ENCODE measurements around the gene BAG5.

The BAG5 gene

GRCh38 chr14:103521438-103521950 lies 41.0 kb downstream of the BAG5 start:
- Histone ChIP-seq H2AK5ac (ENCODE audit: low read depth, low read length) (peak overlapping the region; percentile 96), H3K4me2 (ENCODE audit: insufficient read depth, low read length, poor library complexity, severe bottlenecking) (peak overlapping the region; percentile 75), H3K23ac (ENCODE audit: low read depth, low read length, poor library complexity) (peak overlapping the region; percentile 91), H3K4me1 (ENCODE audit: control insufficient read depth in 2 of 2, insufficient read depth in 1 of 2, low read depth in 1 of 2, low read length in 2 of 2) (peaks cover 22 to 62% of the 10 kb centered on the region in 2 donors), H2AFZ (ENCODE audit: low read length) (no peak overlapping the region), H3K36me3 (replicated peaks in 1 of 2; ENCODE audit: control insufficient read depth in 2 of 2, insufficient read depth in 2 of 2, low read length in 2 of 2) (peaks cover 13 to 27% of the 10 kb centered on the region in 2 donors), H3K18ac (ENCODE audit: low read length) (peak overlapping the region; percentile 98), H3K4ac (ENCODE audit: low read length) (no peak overlapping the region), H3K14ac (ENCODE audit: low read length) (peak overlapping the region; percentile 99), H3K79me1 (ENCODE audit: low read depth, low read length) (peaks cover 13% of the 10 kb centered on the region), H3K9me3 (replicated peaks in 1 of 2; ENCODE audit: control insufficient read depth in 2 of 2, insufficient read depth in 1 of 2, low read depth in 1 of 2, low read length in 2 of 2) (no peaks in the 10 kb centered on the region), H3K27ac (replicated peaks; ENCODE audit: low read length) (no peak overlapping the region), H2BK5ac (ENCODE audit: low read length) (peak overlapping the region; percentile 87), H3K27me3 (ENCODE audit: control insufficient read depth in 3 of 3, insufficient read depth in 3 of 3, low read depth in 1 of 3, low read length in 3 of 3) (peaks cover 0 to 18% (median 2%) of the 10 kb centered on the region in 3 experiments), H2BK12ac (ENCODE audit: low read length) (peak overlapping the region; percentile 90), H2BK120ac (ENCODE audit: low read depth, low read length) (peak overlapping the region; percentile 91), H4K8ac (ENCODE audit: low read depth, low read length) (no peak overlapping the region), H3K4me3 (ENCODE audit: low read length in 2 of 2) (peak overlapping the region; percentile 98 to 100), H2BK15ac (ENCODE audit: low read length) (peak overlapping the region; percentile 45), H3K9ac (ENCODE audit: low read depth, low read length, poor library complexity) (peak overlapping the region; percentile 97), H4K91ac (ENCODE audit: low read depth, low read length, poor library complexity) (no peak overlapping the region)
- no peak for DNase-seq (ENCODE audit: low spot score)
- WGBS, 2 donors (ENCODE audit: extremely low coverage in 2 of 2, insufficient read length in 2 of 2, insufficient replicate concordance in 1 of 2): no CpG with 5 or more reads among the region's 77 CpGs

- peak overlapping the region; percentile 98 to 100 for H3K4me3 ChIP-seq (ENCODE audit: low read length in 2 of 2)
- H3K79me1 ChIP-seq (ENCODE audit: low read depth, low read length): peaks cover 13% of the 10 kb centered on the region
- peaks cover 0 to 18% (median 2%) of the 10 kb centered on the region in 3 experiments for H3K27me3 ChIP-seq (ENCODE audit: control insufficient read depth in 3 of 3, insufficient read depth in 3 of 3, low read depth in 1 of 3, low read length in 3 of 3)
- H3K9ac ChIP-seq (ENCODE audit: low read depth, low read length, poor library complexity): peak overlapping the region; percentile 95
- H3K18ac ChIP-seq (ENCODE audit: low read length): peak overlapping the region; percentile 91
- H2AFZ ChIP-seq (ENCODE audit: low read length): no peak overlapping the region
- no peak overlapping the region for H3K27ac ChIP-seq (replicated peaks; ENCODE audit: low read length)
- peak overlapping the region; percentile 91 for H3K23ac ChIP-seq (ENCODE audit: low read depth, low read length, poor library complexity)
- H2BK5ac ChIP-seq (ENCODE audit: low read length): peak overlapping the region; percentile 87
- no peaks in the 10 kb centered on the region for H3K9me3 ChIP-seq (replicated peaks in 1 of 2; ENCODE audit: control insufficient read depth in 2 of 2, insufficient read depth in 1 of 2, low read depth in 1 of 2, low read length in 2 of 2)
- peak; percentile 80 for DNase-seq (ENCODE audit: low spot score)
- peak overlapping the region; percentile 17 for H4K8ac ChIP-seq (ENCODE audit: low read depth, low read length)
- peaks cover 13 to 27% of the 10 kb centered on the region in 2 donors for H3K36me3 ChIP-seq (replicated peaks in 1 of 2; ENCODE audit: control insufficient read depth in 2 of 2, insufficient read depth in 2 of 2, low read length in 2 of 2)
- peaks cover 22 to 62% of the 10 kb centered on the region in 2 donors for H3K4me1 ChIP-seq (ENCODE audit: control insufficient read depth in 2 of 2, insufficient read depth in 1 of 2, low read depth in 1 of 2, low read length in 2 of 2)
- H2AK5ac ChIP-seq (ENCODE audit: low read depth, low read length): peak overlapping the region; percentile 96
- H3K4ac ChIP-seq (ENCODE audit: low read length): peak overlapping the region; percentile 23
- H3K4me2 ChIP-seq (ENCODE audit: insufficient read depth, low read length, poor library complexity, severe bottlenecking): peak overlapping the region; percentile 75
- H2BK120ac ChIP-seq (ENCODE audit: low read depth, low read length): no peak overlapping the region
- WGBS, 2 donors (ENCODE audit: extremely low coverage in 2 of 2, insufficient read length in 2 of 2, insufficient replicate concordance in 1 of 2): no CpG with 5 or more reads among the region's 66 CpGs
- H2BK12ac ChIP-seq (ENCODE audit: low read length): peak overlapping the region; percentile 58
- H3K14ac ChIP-seq (ENCODE audit: low read length): peak overlapping the region; percentile 38
- H4K91ac ChIP-seq (ENCODE audit: low read depth, low read length, poor library complexity): no peak overlapping the region
- H2BK15ac ChIP-seq (ENCODE audit: low read length): peak overlapping the region; percentile 75
Measured at GRCh38 chr14:103520657-103521437, 41.6 kb downstream of the BAG5 start.

- Histone ChIP-seq H2BK15ac (ENCODE audit: low read length) (peak overlapping the region; percentile 75), H2AK5ac (ENCODE audit: low read depth, low read length) (peak overlapping the region; percentile 27), H3K36me3 (replicated peaks in 1 of 2; ENCODE audit: control insufficient read depth in 2 of 2, insufficient read depth in 2 of 2, low read length in 2 of 2) (peaks cover 13 to 27% of the 10 kb centered on the region in 2 donors), H2BK12ac (ENCODE audit: low read length) (no peak overlapping the region), H4K91ac (ENCODE audit: low read depth, low read length, poor library complexity) (no peak overlapping the region), H3K4me1 (ENCODE audit: control insufficient read depth in 2 of 2, insufficient read depth in 1 of 2, low read depth in 1 of 2, low read length in 2 of 2) (peaks cover 22 to 59% of the 10 kb centered on the region in 2 donors), H3K9ac (ENCODE audit: low read depth, low read length, poor library complexity) (no peak overlapping the region), H3K14ac (ENCODE audit: low read length) (no peak overlapping the region), H3K18ac (ENCODE audit: low read length) (peak overlapping the region; percentile 91), H3K27me3 (ENCODE audit: control insufficient read depth in 3 of 3, insufficient read depth in 3 of 3, low read depth in 1 of 3, low read length in 3 of 3) (peaks cover 0 to 18% (median 2%) of the 10 kb centered on the region in 3 experiments), H2AFZ (ENCODE audit: low read length) (no peak overlapping the region), H3K23ac (ENCODE audit: low read depth, low read length, poor library complexity) (peak overlapping the region; percentile 91), H3K9me3 (replicated peaks in 1 of 2; ENCODE audit: control insufficient read depth in 2 of 2, insufficient read depth in 1 of 2, low read depth in 1 of 2, low read length in 2 of 2) (no peaks in the 10 kb centered on the region), H2BK5ac (ENCODE audit: low read length) (no peak overlapping the region), H3K79me1 (ENCODE audit: low read depth, low read length) (peaks cover 13% of the 10 kb centered on the region), H2BK120ac (ENCODE audit: low read depth, low read length) (no peak overlapping the region), H3K4me2 (ENCODE audit: insufficient read depth, low read length, poor library complexity, severe bottlenecking) (no peak overlapping the region), H3K4ac (ENCODE audit: low read length) (peak overlapping the region; percentile 23), H3K4me3 (ENCODE audit: low read length in 2 of 2) (peak overlapping the region; percentile 31 to 100), H4K8ac (ENCODE audit: low read depth, low read length) (no peak overlapping the region), H3K27ac (replicated peaks; ENCODE audit: low read length) (no peak overlapping the region)
- no peak for DNase-seq (ENCODE audit: low spot score)
- WGBS, 2 donors (ENCODE audit: extremely low coverage in 2 of 2, insufficient read length in 2 of 2, insufficient replicate concordance in 1 of 2): no CpG with 5 or more reads among the region's 10 CpGs
Measured at GRCh38 chr14:103520269-103520656, 42.2 kb downstream of the BAG5 start.

GRCh38 chr14:103519837-103520212 lies 42.6 kb downstream of the BAG5 start:
- peaks cover 22 to 59% of the 10 kb centered on the region in 2 donors for H3K4me1 ChIP-seq (ENCODE audit: control insufficient read depth in 2 of 2, insufficient read depth in 1 of 2, low read depth in 1 of 2, low read length in 2 of 2)
- H3K27ac ChIP-seq (replicated peaks; ENCODE audit: low read length): no peak overlapping the region
- H3K27me3 ChIP-seq (ENCODE audit: control insufficient read depth in 3 of 3, insufficient read depth in 3 of 3, low read depth in 1 of 3, low read length in 3 of 3): peaks cover 0 to 18% (median 2%) of the 10 kb centered on the region in 3 experiments
- H3K4ac ChIP-seq (ENCODE audit: low read length): no peak overlapping the region
- H2BK120ac ChIP-seq (ENCODE audit: low read depth, low read length): no peak overlapping the region
- H3K79me1 ChIP-seq (ENCODE audit: low read depth, low read length): peaks cover 13% of the 10 kb centered on the region
- no peak for DNase-seq (ENCODE audit: low spot score)
- no peak overlapping the region for H3K9ac ChIP-seq (ENCODE audit: low read depth, low read length, poor library complexity)
- H4K8ac ChIP-seq (ENCODE audit: low read depth, low read length): no peak overlapping the region
- H3K4me3 ChIP-seq (ENCODE audit: low read length in 2 of 2): peak overlapping the region; percentile 31 to 100
- no CpG with 5 or more reads among the region's 22 CpGs for WGBS, 2 donors (ENCODE audit: extremely low coverage in 2 of 2, insufficient read length in 2 of 2, insufficient replicate concordance in 1 of 2)
- peak overlapping the region; percentile 9 for H2AK5ac ChIP-seq (ENCODE audit: low read depth, low read length)
- H3K4me2 ChIP-seq (ENCODE audit: insufficient read depth, low read length, poor library complexity, severe bottlenecking): no peak overlapping the region
- no peak overlapping the region for H3K18ac ChIP-seq (ENCODE audit: low read length)
- no peak overlapping the region for H2AFZ ChIP-seq (ENCODE audit: low read length)
- no peak overlapping the region for H2BK12ac ChIP-seq (ENCODE audit: low read length)
- no peak overlapping the region for H2BK5ac ChIP-seq (ENCODE audit: low read length)
- no peak overlapping the region for H3K14ac ChIP-seq (ENCODE audit: low read length)
- peak overlapping the region; percentile 32 for H3K23ac ChIP-seq (ENCODE audit: low read depth, low read length, poor library complexity)
- H4K91ac ChIP-seq (ENCODE audit: low read depth, low read length, poor library complexity): no peak overlapping the region
- H2BK15ac ChIP-seq (ENCODE audit: low read length): peak overlapping the region; percentile 75
- H3K9me3 ChIP-seq (replicated peaks in 1 of 2; ENCODE audit: control insufficient read depth in 2 of 2, insufficient read depth in 1 of 2, low read depth in 1 of 2, low read length in 2 of 2): no peaks in the 10 kb centered on the region
- H3K36me3 ChIP-seq (replicated peaks in 1 of 2; ENCODE audit: control insufficient read depth in 2 of 2, insufficient read depth in 2 of 2, low read length in 2 of 2): peaks cover 13 to 27% of the 10 kb centered on the region in 2 donors

Measured in neuronal stem cell (in vitro differentiated cells).